OCI-LY3 (cell line): ENCODE data around the gene PTPRM.

Source experiments
- H2AFZ ChIP-seq: fragments of 200-600, 300-600 bp; shearing (Covaris generic); 2 replicates; pipeline ENCODE4 v1.6.0; 2014; ENCODE audit warnings: antibody characterized with exemption, low read depth, low read length
- H3K27ac ChIP-seq: fragments of 200-600, 300-600 bp; sonication (generic); 2 replicates; pipeline ENCODE4 v1.5.1; 2014; ENCODE audit warnings: mild to moderate bottlenecking, low read length, moderate library complexity, mixed read lengths
- H3K27me3 ChIP-seq: fragments of 200-600, 300-600 bp; sonication (generic); 2 replicates; pipeline ENCODE4 v1.6.1; 2014; ENCODE audit warnings: low read depth, low read length, mixed read lengths
- H3K36me3 ChIP-seq: fragments of 200-600, 300-600 bp; sonication (generic); replicated peaks from 2 replicates; pipeline ENCODE3; 2014; ENCODE audit warnings: low read depth, low read length, mixed read lengths
- H3K4me1 ChIP-seq: fragments of 300-600, 200-600 bp; sonication (generic); 2 replicates; pipeline ENCODE4 v1.6.1; 2014; ENCODE audit warnings: low read length, mixed read lengths
- H3K4me2 ChIP-seq: fragments of 200-600, 300-600 bp; sonication (generic); 2 replicates; pipeline ENCODE4 v1.6.1; 2014; ENCODE audit warnings: low read length, mixed read lengths
- H3K4me3 ChIP-seq: fragments of 300-600, 200-600 bp; sonication (generic); 2 replicates; pipeline ENCODE4 v1.5.1; 2014; ENCODE audit warnings: antibody characterized with exemption, mild to moderate bottlenecking, low read length, moderate library complexity
- H3K79me2 ChIP-seq: fragments of 300-600, 200-600 bp; shearing (Covaris generic); 2 replicates; pipeline ENCODE4 v1.6.1; 2014; ENCODE audit warnings: mild to moderate bottlenecking, low read length, mixed read lengths
- H3K9ac ChIP-seq: fragments of 300-600, 200-600 bp; shearing (Covaris generic); 2 replicates; pipeline ENCODE4 v1.6.0; 2014; ENCODE audit warnings: mild to moderate bottlenecking, low read length, moderate library complexity
- H3K9me3 ChIP-seq: fragments of 200-600, 300-600 bp; shearing (Covaris generic); 2 replicates; pipeline ENCODE4 v1.6.1; 2014; ENCODE audit warnings: low read length, mixed read lengths; ENCODE audit not compliant: insufficient read depth
- H4K20me1 ChIP-seq: fragments of 200-600, 300-600 bp; sonication (generic); 2 replicates; pipeline ENCODE4 v1.6.1; 2016; ENCODE audit warnings: low read length, mixed read lengths; ENCODE audit not compliant: insufficient read depth
- CTCF ChIP-seq: fragments of 200-600, 300-600 bp; sonication (generic); IDR thresholded peaks from 2 replicates; pipeline ENCODE4 v1.5.1; 2014; ENCODE audit warnings: antibody characterized with exemption, low read length, low read depth
- EZH2phosphoT487 ChIP-seq: fragments of 200-600 bp; shearing (Covaris generic); IDR thresholded peaks from 2 replicates; pipeline ENCODE4 v1.6.1; 2018; ENCODE audit warnings: antibody characterized with exemption, mixed run types, low read depth

PTPRM gene

DNA sequence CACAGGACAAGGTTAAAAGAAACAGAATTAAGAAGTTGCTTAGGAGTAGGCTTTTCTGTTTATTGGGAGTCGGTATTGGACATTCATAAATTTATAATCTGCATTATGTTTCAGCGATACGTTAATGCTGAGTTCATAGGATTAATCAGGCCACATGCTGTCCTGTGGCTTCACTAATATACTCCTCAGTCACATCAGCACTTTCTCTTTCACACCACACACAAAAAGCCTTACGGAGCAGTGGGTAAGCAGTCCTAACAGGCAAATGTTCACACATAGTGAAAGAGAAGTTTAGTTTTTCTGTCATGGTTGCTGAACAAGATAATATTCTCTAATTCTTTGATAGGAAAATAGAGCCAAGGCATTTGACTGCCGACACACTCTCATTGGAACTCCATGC, 630.4 kb downstream of the PTPRM start:
- Histone ChIP-seq H3K4me2 (no peak overlapping the region), H2AFZ (no peak overlapping the region), H3K27ac (no peak overlapping the region), H3K4me3 (no peak overlapping the region), H3K4me1 (no peaks in the 10 kb centered on the region), H3K36me3 (no peaks in the 10 kb centered on the region), H3K9me3 (no peaks in the 10 kb centered on the region), H3K9ac (no peak overlapping the region), H3K27me3 (no peaks in the 10 kb centered on the region; the same call in 1 of the 2 replicates), H3K79me2 (no peaks in the 10 kb centered on the region), H4K20me1 (no peaks in the 10 kb centered on the region)
- TF ChIP-seq EZH2phosphoT487, result no peak
- no peak for TF ChIP-seq CTCF

DNA sequence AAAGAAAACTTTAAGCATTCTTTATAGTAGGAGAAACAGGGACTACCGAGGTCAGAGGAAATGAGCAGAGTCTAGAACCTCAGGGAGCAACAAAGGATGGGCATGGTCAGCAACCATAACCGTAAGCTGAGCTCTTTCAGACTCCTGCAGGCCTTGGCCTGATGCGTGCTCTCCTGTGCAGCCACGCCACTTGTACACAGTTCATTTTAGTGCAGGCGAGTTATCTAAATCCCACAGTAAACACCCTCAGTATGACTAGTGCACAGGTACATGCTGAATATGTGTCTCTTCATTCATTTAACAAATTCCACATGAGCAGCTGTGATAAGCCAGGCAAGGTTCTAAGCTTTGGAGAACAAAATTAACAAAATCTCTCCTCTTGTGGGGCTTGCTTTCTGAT, 640.9 kb downstream of the PTPRM start:
- Histone ChIP-seq H3K4me3 (no peak overlapping the region), H3K4me2 (no peak overlapping the region), H3K27me3 (no peaks in the 10 kb centered on the region), H3K27ac (no peak overlapping the region), H3K9me3 (no peaks in the 10 kb centered on the region), H3K36me3 (no peaks in the 10 kb centered on the region), H2AFZ (no peak overlapping the region), H3K9ac (no peak overlapping the region), H4K20me1 (no peaks in the 10 kb centered on the region), H3K79me2 (no peaks in the 10 kb centered on the region), H3K4me1 (no peaks in the 10 kb centered on the region)
- TF ChIP-seq CTCF (no peak), EZH2phosphoT487 (no peak)

GRCh38 chr18:8208716-8209115, 641.6 kb downstream of the PTPRM start:
- Histone ChIP-seq H3K9me3 (no peaks in the 10 kb centered on the region), H3K36me3 (no peaks in the 10 kb centered on the region), H3K27ac (no peak overlapping the region), H3K79me2 (no peaks in the 10 kb centered on the region), H3K4me3 (no peak overlapping the region), H2AFZ (no peak overlapping the region), H4K20me1 (no peaks in the 10 kb centered on the region), H3K4me1 (no peaks in the 10 kb centered on the region), H3K4me2 (no peak overlapping the region), H3K9ac (no peak overlapping the region), H3K27me3 (no peaks in the 10 kb centered on the region)
- TF ChIP-seq CTCF (no peak), EZH2phosphoT487 (no peak)

DNA sequence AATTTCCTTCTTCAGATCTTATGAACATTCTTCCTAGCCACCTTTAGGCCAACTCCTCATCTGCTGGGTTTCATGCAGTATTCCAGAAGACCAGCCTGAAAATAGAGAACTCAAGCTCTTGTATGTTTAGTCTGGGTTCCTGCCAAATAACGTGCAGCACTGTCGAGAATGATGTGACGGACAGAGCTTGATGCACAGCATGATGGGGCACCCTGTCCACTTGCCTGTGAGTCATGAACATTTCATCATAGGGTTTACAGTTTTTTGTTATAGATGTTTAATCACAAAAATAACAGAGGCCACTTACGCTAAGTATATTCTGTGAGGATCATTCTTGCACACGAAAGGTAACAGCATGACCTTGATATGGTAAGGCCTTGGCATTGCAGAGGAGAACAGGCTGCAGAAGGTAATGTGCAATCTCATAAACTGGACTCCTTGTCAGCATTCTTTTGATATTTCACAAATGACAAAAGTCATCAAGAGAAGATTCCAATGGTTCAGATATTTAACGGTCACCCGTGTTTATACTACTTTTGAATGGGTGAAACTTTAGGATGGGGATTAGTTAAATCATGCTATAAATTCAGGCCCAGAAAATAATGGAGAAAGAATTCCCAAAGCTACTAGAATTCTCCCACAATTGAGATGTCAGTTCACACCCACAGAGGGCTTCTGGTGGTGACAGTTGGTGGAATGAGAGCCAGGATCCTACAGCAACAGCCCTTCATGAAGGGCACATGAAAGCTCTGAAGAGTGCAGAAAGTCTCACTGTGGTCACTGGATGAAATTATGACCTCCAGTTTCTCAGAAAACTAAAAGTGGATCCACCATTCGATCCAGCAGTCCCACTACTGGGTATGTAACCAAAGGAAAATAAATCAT, 646.0 kb downstream of the PTPRM start:
- no peaks in the 10 kb centered on the region for H3K9me3 ChIP-seq
- H3K4me1 ChIP-seq, result no peaks in the 10 kb centered on the region
- peaks cover 3% of the 10 kb centered on the region; the same call in 1 of the 2 replicates for H3K27me3 ChIP-seq
- no peak overlapping the region for H3K9ac ChIP-seq
- H3K4me3 ChIP-seq, result no peak overlapping the region
- H4K20me1 ChIP-seq, result no peaks in the 10 kb centered on the region
- no peak overlapping the region for H3K4me2 ChIP-seq
- no peaks in the 10 kb centered on the region for H3K79me2 ChIP-seq
- no peak overlapping the region for H3K27ac ChIP-seq
- no peak overlapping the region for H2AFZ ChIP-seq
- no peaks in the 10 kb centered on the region for H3K36me3 ChIP-seq
- TF ChIP-seq CTCF (no peak), EZH2phosphoT487 (no peak)
